Transverse colon (tissue), 4 donors: ENCODE data around the gene PRKCQ.

Experiments
- CTCF ChIP-seq, 5 experiments: fragments of 200-600 bp in 3 of 5; fragments of 450-650 bp in 2 of 5; sonication (generic) in 3 of 5; IDR thresholded peaks; 1 replicate in 2 of 5; 2 replicates in 3 of 5; pipeline ENCODE4 v1.5.1; 2016 to 2017; ENCODE audit warnings: antibody characterized with exemption in 5 of 5, inconsistent platforms in 3 of 5, mild to moderate bottlenecking in 2 of 5, moderate library complexity in 1 of 5
- EP300 ChIP-seq: sonication (generic); formaldehyde crosslinking; IDR thresholded peaks from one replicate; pipeline ENCODE4 v1.6.1; 2017; ENCODE audit warnings: antibody characterized with exemption, low read depth
- POLR2A ChIP-seq: fragments of 450-650 bp; IDR thresholded peaks from one replicate; pipeline ENCODE4 v1.6.1; 2016; ENCODE audit warnings: antibody characterized with exemption, mild to moderate bottlenecking, moderate library complexity
- POLR2AphosphoS5 ChIP-seq, 3 donors: sonication (generic); formaldehyde crosslinking; IDR thresholded peaks; one replicate each; pipeline ENCODE4 v1.6.1; 2016; ENCODE audit warnings: antibody characterized with exemption in 3 of 3

- no peak for TF ChIP-seq POLR2A
- no peak for TF ChIP-seq CTCF (IDR thresholded peaks at IDR 0.05)
- TF ChIP-seq POLR2AphosphoS5 (IDR thresholded peaks at IDR 0.05): no peak
- no peak for TF ChIP-seq EP300
These were observed 92.2 kb downstream of the PRKCQ start for GRCh38 chr10:6487920-6488319.
